ENCODE results near the gene PNPLA8.

Gene PNPLA8

GRCh38 chr7:108565987-108566386 is 40.1 kb upstream of the PNPLA8 start:
- TF ChIP-seq REST (IDR thresholded peaks at IDR 0.05; ENCODE audit: insufficient replicate concordance, low read depth) (no peak), CTCF (IDR thresholded peaks at IDR 0.05; ENCODE audit: insufficient read depth, low read length) (no peak), GABPA (IDR thresholded peaks at IDR 0.05; ENCODE audit: low read depth) (no peak), SPI1 (IDR thresholded peaks at IDR 0.05; ENCODE audit: borderline replicate concordance, low read depth) (no peak), POLR2AphosphoS5 (IDR thresholded peaks at IDR 0.05; ENCODE audit: low read depth) (no peak)
- H3K27ac ChIP-seq (replicated peaks): no peak overlapping the region
- H3K4me3 ChIP-seq (replicated peaks; ENCODE audit: insufficient read depth, low read length): no peak overlapping the region
- no peaks in the 10 kb centered on the region for H3K27me3 ChIP-seq (ENCODE audit: insufficient read depth, poor library complexity, severe bottlenecking)
- DNase-seq (ENCODE audit: low read depth in 1 of 2, low spot score in 1 of 2): no peak

- Histone ChIP-seq H3K27me3 (ENCODE audit: insufficient read depth, poor library complexity, severe bottlenecking) (no peaks in the 10 kb centered on the region), H3K27ac (replicated peaks) (no peak overlapping the region), H3K4me3 (replicated peaks; ENCODE audit: insufficient read depth, low read length) (no peak overlapping the region)
- DNase-seq (ENCODE audit: low read depth in 1 of 2, low spot score in 1 of 2): no peak
- no peak for TF ChIP-seq POLR2AphosphoS5 (IDR thresholded peaks at IDR 0.05; ENCODE audit: low read depth)
- no peak for TF ChIP-seq GABPA (IDR thresholded peaks at IDR 0.05; ENCODE audit: low read depth)
- TF ChIP-seq SPI1 (IDR thresholded peaks at IDR 0.05; ENCODE audit: borderline replicate concordance, low read depth): no peak
- TF ChIP-seq REST (IDR thresholded peaks at IDR 0.05; ENCODE audit: insufficient replicate concordance, low read depth): no peak
- TF ChIP-seq CTCF (IDR thresholded peaks at IDR 0.05; ENCODE audit: insufficient read depth, low read length): no peak
These were observed 35.2 kb upstream of the PNPLA8 start for GRCh38 chr7:108561047-108561619.

GRCh38 chr7:108559253-108559652 is 33.3 kb upstream of the PNPLA8 start:
- no peaks in the 10 kb centered on the region for H3K27me3 ChIP-seq (ENCODE audit: insufficient read depth, poor library complexity, severe bottlenecking)
- H3K27ac ChIP-seq (replicated peaks): no peak overlapping the region
- no peak overlapping the region for H3K4me3 ChIP-seq (replicated peaks; ENCODE audit: insufficient read depth, low read length)
- DNase-seq (ENCODE audit: low read depth in 1 of 2, low spot score in 1 of 2): no peak
- TF ChIP-seq GABPA (IDR thresholded peaks at IDR 0.05; ENCODE audit: low read depth) (no peak), CTCF (IDR thresholded peaks at IDR 0.05; ENCODE audit: insufficient read depth, low read length) (no peak), POLR2AphosphoS5 (IDR thresholded peaks at IDR 0.05; ENCODE audit: low read depth) (no peak), REST (IDR thresholded peaks at IDR 0.05; ENCODE audit: insufficient replicate concordance, low read depth) (no peak), SPI1 (IDR thresholded peaks at IDR 0.05; ENCODE audit: borderline replicate concordance, low read depth) (no peak)
